ENCODE results near the gene PTPRK.

- TF ChIP-seq CTCF (conservative IDR thresholded peaks at IDR 0.05) (no peak), EZH2 (IDR thresholded peaks at IDR 0.05; ENCODE audit: low read depth) (no peak)
These were observed 26.0 kb downstream of the PTPRK start for GRCh38 chr6:128494440-128494839.
